Measurements from ENCODE around the gene CRACR2A.

GRCh38 chr12:3685830-3686229 lies 67.1 kb downstream of the CRACR2A start:
- TF ChIP-seq CBX5 (IDR thresholded peaks at IDR 0.05; ENCODE audit: low read depth) (no peak), CTCF (IDR thresholded peaks at IDR 0.05 in 2 of 3, conservative IDR thresholded peaks at IDR 0.05 in 1 of 3; ENCODE audit: control insufficient read depth in 2 of 3, extremely low read depth in 1 of 3, insufficient read depth in 1 of 3, low read depth in 3 of 3, low read length in 3 of 3) (no peak), REST (IDR thresholded peaks at IDR 0.05; ENCODE audit: low read depth, low read length) (no peak), ETV6 (conservative IDR thresholded peaks at IDR 0.05 in 1 of 2, IDR thresholded peaks at IDR 0.05 in 1 of 2; ENCODE audit: borderline replicate concordance in 1 of 2, low read depth in 1 of 2) (no peak)

All from GM12878 (cell line).